Stimulated activated naive CD8-positive, alpha-beta T cell treated with anti-CD3 and anti-CD28 coated beads, Interleukin-15, Interleukin-2, amounts not matched to agents 100 U/mL and 50 U/mL, for 24 hours (primary cell): Measurements from ENCODE around the gene IL12RB2.

Experiments
- ATAC-seq: fragments of 150-1000 bp; cut with Tn5 transposase; one replicate; pipeline ENCODE4 v1.10.0; 2021
- DNase-seq: peaks from one replicate; pipeline ENCODE4 v3.0.0; 2021

IL12RB2 gene, protein sequence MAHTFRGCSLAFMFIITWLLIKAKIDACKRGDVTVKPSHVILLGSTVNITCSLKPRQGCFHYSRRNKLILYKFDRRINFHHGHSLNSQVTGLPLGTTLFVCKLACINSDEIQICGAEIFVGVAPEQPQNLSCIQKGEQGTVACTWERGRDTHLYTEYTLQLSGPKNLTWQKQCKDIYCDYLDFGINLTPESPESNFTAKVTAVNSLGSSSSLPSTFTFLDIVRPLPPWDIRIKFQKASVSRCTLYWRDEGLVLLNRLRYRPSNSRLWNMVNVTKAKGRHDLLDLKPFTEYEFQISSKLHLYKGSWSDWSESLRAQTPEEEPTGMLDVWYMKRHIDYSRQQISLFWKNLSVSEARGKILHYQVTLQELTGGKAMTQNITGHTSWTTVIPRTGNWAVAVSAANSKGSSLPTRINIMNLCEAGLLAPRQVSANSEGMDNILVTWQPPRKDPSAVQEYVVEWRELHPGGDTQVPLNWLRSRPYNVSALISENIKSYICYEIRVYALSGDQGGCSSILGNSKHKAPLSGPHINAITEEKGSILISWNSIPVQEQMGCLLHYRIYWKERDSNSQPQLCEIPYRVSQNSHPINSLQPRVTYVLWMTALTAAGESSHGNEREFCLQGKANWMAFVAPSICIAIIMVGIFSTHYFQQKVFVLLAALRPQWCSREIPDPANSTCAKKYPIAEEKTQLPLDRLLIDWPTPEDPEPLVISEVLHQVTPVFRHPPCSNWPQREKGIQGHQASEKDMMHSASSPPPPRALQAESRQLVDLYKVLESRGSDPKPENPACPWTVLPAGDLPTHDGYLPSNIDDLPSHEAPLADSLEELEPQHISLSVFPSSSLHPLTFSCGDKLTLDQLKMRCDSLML

GRCh38 chr1:67307251-67308060, at the start of gene IL12RB2:
TSS of gene IL12RB2 (plus strand) at chr1:67307873. CDS start at chr1:67320369, 12,496 bp downstream.
- peak; percentile 66 for DNase-seq
- peak; percentile 85 for ATAC-seq

GRCh38 chr1:67261680-67262079, 46.0 kb upstream of the IL12RB2 start:
- ATAC-seq = peak; percentile 71
- no peak for DNase-seq

- DNase-seq = no peak
These were observed 44.9 kb upstream of the IL12RB2 start for GRCh38 chr1:67262735-67263134.

DNA sequence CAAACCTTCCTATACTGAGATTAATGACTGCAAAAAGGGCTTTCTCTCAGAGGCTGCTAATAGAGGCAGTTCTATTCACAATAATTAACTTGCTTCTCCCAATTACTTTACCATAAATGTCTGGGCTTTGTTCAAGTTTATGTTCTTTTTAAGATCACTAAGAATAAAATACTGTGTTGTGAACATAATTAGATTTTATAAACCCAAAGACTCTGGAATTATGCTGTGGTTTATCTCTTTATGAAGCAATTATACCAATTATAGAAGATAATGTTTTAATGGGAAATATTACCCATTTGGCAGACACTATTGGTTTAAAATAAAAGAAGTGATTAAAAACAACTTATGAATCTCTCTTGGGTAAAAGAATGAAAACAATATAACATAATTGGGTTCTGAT, 43.5 kb upstream of the IL12RB2 start:
- DNase-seq (no peak), ATAC-seq (no peak)

More at GRCh38 chr1:67262735-67263134, 44.9 kb upstream of the IL12RB2 start:
- ATAC-seq = no peak

- ATAC-seq (no peak), DNase-seq (no peak)
These were observed 42.8 kb upstream of the IL12RB2 start for GRCh38 chr1:67264899-67265298.

- no peak for DNase-seq
- no peak for ATAC-seq
These were observed 38.6 kb upstream of the IL12RB2 start for GRCh38 chr1:67269061-67269460.

DNA sequence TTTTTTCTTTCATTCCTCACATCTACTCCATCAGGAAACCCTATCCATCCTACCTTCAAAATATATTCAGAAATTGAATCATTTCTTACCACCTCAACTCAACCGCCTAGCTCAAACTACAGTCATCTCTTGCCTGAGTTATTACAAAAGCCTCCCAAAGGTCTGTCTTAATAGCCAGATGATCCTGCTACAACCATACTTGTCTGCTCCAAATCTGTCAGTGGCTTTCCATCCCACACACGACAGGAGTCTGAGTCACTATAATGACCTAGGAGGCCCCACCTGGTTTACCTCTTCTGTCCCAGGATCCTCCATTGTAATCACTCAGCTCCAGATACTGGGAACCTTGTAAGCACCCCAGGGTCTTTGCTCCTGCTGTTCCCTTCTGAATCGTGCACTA, 37.1 kb upstream of the IL12RB2 start:
- DNase-seq = no peak

DNA sequence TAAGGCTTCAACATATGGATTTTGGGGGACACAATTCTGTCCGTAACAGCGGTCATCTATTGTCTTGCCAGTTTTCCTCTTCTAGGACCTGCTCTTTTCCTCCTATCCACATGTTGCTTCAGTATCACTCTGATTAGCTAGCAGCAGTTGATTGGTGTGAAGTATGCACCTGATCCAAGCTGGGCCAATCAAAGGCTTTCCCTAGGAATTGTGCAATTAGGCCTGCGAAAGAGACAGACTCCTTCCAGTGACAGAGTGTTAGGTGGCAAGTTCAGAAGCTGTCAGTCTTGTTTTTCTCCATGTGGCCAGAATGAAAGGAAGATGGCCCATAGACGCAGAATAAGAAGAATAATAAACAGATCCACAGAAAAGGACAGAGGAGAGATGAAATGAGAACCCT, 34.1 kb upstream of the IL12RB2 start:
- ATAC-seq = no peak
- DNase-seq = no peak

More for the DNA sequence above, 37.1 kb upstream of the IL12RB2 start:
- no peak for ATAC-seq

- DNase-seq (no peak), ATAC-seq (peak; percentile 95)
These were observed 32.9 kb upstream of the IL12RB2 start for GRCh38 chr1:67274623-67275325.

DNA sequence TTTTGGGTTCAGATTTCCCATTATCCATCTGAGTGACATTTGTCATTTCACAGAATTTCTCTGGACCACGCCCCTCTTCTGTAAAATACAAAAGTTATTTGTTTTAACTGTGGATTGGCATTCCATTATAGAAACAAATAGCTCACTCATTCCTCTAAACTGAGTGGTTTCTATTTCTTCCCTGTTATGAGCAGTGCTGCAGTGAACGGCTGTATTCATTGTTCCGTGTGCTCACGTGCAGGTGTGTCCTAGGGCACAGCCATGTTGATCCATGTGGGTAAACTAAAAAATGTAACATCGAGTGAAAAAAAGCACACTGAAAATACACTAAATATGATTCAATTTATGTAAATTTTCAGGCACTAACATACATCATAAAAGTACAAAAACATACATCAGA, 27.0 kb upstream of the IL12RB2 start:
- DNase-seq = no peak
- no peak for ATAC-seq

DNA sequence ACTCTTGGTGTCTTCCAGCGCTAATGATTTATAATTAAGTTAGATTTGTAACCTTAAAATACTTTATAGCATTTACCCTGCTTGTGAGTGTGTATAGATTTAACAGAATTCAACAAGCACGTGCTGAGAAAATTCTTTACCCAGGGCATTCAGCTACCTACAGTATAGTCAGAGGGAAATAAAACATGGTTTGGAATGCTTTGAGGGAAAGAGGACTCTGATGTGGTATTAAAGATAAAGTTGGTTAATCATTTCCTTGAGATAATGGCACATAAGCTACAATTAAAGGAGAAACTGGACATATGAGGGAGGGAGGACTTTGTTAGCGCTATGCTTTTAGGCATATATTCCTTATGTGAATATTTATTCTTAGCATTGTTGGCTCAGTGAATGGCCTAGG, 26.4 kb upstream of the IL12RB2 start:
- DNase-seq (no peak), ATAC-seq (no peak)

GRCh38 chr1:67285780-67286488, 21.7 kb upstream of the IL12RB2 start:
- DNase-seq (peak; percentile 17), ATAC-seq (peak; percentile 97)

GRCh38 chr1:67290236-67290635, 17.4 kb upstream of the IL12RB2 start:
- DNase-seq (no peak), ATAC-seq (no peak)

GRCh38 chr1:67294836-67295617, 12.6 kb upstream of the IL12RB2 start:
- DNase-seq (no peak), ATAC-seq (peak; percentile 69)

- no peak for ATAC-seq
These were observed 8.9 kb upstream of the IL12RB2 start for GRCh38 chr1:67298762-67299161.

DNA sequence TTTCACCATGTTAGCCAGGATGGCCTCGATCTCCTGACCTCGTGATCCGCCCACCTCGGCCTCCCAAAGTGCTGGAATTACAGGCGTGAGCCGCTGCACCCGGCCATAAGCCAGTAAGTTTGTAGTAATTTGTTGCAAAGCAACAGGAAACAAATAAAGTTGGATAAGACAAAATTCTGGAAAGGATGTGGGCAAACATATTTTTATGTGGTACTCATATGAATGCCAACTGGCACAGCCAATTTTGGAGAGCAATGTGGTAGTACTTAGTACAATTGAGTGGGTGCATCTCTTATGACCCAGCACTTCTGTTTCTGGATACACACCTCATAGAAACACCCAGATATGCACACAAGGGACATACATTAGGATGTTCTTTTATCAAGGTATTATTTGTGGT, 8.4 kb upstream of the IL12RB2 start:
- ATAC-seq (no peak), DNase-seq (no peak)

More at GRCh38 chr1:67298762-67299161, 8.9 kb upstream of the IL12RB2 start:
- no peak for DNase-seq

DNA sequence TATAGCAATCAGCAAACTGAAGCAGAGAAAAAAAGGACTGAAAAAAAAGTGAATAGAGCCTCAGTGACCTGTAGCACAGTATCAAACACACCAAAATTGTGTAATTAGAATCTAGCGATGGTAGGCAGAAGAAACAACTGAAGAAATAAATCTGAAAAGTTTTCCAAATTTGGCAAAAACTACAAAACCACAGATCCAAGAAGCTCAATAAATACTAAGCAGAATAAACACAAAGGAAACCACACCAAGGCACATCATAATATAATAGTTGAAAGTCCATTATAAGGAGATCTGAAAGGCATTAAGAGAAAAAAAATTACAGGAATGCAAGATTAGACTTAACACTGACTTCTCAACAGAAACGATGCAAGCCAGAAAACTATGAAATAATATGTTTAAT, 7.1 kb upstream of the IL12RB2 start:
- no peak for ATAC-seq
- DNase-seq = no peak

GRCh38 chr1:67304023-67304422, 3.6 kb upstream of the IL12RB2 start:
- peak; percentile 56 for ATAC-seq
- DNase-seq = no peak

GRCh38 chr1:67306547-67306946, 1.1 kb upstream of the IL12RB2 start:
- no peak for DNase-seq
- ATAC-seq = no peak

GRCh38 chr1:67308136-67308535, 463 bp downstream of the IL12RB2 start:
- ATAC-seq (no peak), DNase-seq (peak; percentile 23)
